Measurements from ENCODE around the gene MBLAC1.

DNA sequence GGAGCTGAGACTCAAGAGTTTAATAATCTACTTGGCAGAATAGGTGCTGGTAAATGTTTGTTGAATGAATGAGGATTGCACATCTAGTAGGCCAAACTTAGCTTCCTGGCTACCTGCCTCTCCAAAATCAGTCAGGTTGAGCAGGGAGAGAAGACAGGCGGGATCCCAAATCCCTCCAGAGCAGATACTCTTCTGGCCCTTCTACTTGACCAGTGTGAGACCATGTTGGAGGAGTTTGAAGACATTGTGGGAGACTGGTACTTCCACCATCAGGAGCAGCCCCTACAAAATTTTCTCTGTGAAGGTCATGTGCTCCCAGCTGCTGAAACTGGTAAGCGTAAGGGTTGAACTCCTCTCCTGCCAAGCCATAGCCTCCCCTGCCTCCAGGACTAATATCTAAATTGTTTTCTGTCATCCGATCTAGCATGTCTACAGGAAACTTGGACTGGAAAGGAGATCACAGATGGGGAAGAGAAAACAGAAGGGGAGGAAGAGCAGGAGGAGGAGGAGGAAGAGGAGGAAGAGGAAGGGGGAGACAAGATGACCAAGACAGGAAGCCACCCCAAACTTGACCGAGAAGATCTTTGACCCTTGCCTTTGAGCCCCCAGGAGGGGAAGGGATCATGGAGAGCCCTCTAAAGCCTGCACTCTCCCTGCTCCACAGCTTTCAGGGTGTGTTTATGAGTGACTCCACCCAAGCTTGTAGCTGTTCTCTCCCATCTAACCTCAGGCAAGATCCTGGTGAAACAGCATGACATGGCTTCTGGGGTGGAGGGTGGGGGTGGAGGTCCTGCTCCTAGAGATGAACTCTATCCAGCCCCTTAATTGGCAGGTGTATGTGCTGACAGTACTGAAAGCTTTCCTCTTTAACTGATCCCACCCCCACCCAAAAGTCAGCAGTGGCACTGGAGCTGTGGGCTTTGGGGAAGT is 2.2 kb upstream of the MBLAC1 start:
- TF ChIP-seq, protein P1, sequence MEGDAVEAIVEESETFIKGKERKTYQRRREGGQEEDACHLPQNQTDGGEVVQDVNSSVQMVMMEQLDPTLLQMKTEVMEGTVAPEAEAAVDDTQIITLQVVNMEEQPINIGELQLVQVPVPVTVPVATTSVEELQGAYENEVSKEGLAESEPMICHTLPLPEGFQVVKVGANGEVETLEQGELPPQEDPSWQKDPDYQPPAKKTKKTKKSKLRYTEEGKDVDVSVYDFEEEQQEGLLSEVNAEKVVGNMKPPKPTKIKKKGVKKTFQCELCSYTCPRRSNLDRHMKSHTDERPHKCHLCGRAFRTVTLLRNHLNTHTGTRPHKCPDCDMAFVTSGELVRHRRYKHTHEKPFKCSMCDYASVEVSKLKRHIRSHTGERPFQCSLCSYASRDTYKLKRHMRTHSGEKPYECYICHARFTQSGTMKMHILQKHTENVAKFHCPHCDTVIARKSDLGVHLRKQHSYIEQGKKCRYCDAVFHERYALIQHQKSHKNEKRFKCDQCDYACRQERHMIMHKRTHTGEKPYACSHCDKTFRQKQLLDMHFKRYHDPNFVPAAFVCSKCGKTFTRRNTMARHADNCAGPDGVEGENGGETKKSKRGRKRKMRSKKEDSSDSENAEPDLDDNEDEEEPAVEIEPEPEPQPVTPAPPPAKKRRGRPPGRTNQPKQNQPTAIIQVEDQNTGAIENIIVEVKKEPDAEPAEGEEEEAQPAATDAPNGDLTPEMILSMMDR (IDR thresholded peaks at IDR 0.05; ENCODE audit: low read length): no peak
- no peak for TF ChIP-seq EZH2 (IDR thresholded peaks at IDR 0.05; ENCODE audit: borderline replicate concordance, low read length)
